Neural cell (in vitro differentiated cells): ENCODE results near the gene CDC42SE1.

Source experiments
- CTCF ChIP-seq: fragments of 450-650 bp; IDR thresholded peaks from 2 replicates; pipeline ENCODE4 v1.5.1; 2014; ENCODE audit warnings: antibody characterized with exemption, mild to moderate bottlenecking, moderate library complexity; ENCODE audit not compliant: poor library complexity, severe bottlenecking
- EP300 ChIP-seq: fragments of 450-650 bp; conservative IDR thresholded peaks from 2 replicates; pipeline ENCODE4 v1.6.1; 2014; ENCODE audit warnings: antibody characterized with exemption, mild to moderate bottlenecking, moderate library complexity; ENCODE audit not compliant: poor library complexity, severe bottlenecking
- MXI1 ChIP-seq: fragments of 450-650 bp; conservative IDR thresholded peaks from 2 replicates; pipeline ENCODE4 v1.6.1; 2014; ENCODE audit warnings: antibody characterized with exemption, mild to moderate bottlenecking; ENCODE audit not compliant: poor library complexity, severe bottlenecking
- RAD21 ChIP-seq: fragments of 450-650 bp; conservative IDR thresholded peaks from 2 replicates; pipeline ENCODE4 v1.6.1; 2014; ENCODE audit warnings: antibody characterized with exemption, mild to moderate bottlenecking, moderate library complexity
- REST ChIP-seq: IDR thresholded peaks from 2 replicates; pipeline ENCODE4 v1.6.1; 2012; ENCODE audit warnings: borderline replicate concordance
- TAF1 ChIP-seq: IDR thresholded peaks from 2 replicates; pipeline ENCODE4 v1.6.1; 2012; ENCODE audit warnings: low read depth

- TF ChIP-seq EP300, result no peak
- no peak for TF ChIP-seq CTCF
- TF ChIP-seq MXI1, result no peak
- no peak for TF ChIP-seq RAD21
- no peak for TF ChIP-seq REST
- TF ChIP-seq TAF1, result no peak
Observed at GRCh38 chr1:151002051-151002450, 57.4 kb downstream of the CDC42SE1 start.
